HEK293T (cell line): Measurements from ENCODE around the gene SMC1B.
"Not testable (repeated sequence)": the region's sequence is repeated elsewhere in the genome, so short reads cannot be mapped to it uniquely, and the experiment has no call there.

Experiments
- ARNT ChIP-seq: fragments of 450-650 bp; IDR thresholded peaks from 2 replicates; pipeline ENCODE4 v1.6.1; 2017; ENCODE audit warnings: mild to moderate bottlenecking
- BHLHE40 ChIP-seq: fragments of 450-650 bp; IDR thresholded peaks from 2 replicates; pipeline ENCODE4 v1.6.1; 2016; ENCODE audit warnings: mild to moderate bottlenecking, moderate library complexity, borderline replicate concordance
- CTBP1 ChIP-seq: fragments of 450-650 bp; IDR thresholded peaks from 2 replicates; pipeline ENCODE4 v1.6.1; 2016; ENCODE audit warnings: borderline replicate concordance
- ELF4 ChIP-seq: fragments of 450-650 bp; IDR thresholded peaks from 2 replicates; pipeline ENCODE4 v1.6.1; 2017; ENCODE audit warnings: antibody characterized with exemption
- FOXM1 ChIP-seq: fragments of 450-650 bp; IDR thresholded peaks from 2 replicates; pipeline ENCODE4 v1.6.1; 2017; ENCODE audit warnings: mild to moderate bottlenecking, borderline replicate concordance
- HDGF ChIP-seq: fragments of 450-650 bp; IDR thresholded peaks from 2 replicates; pipeline ENCODE4 v1.6.1; 2017; ENCODE audit warnings: antibody characterized with exemption, borderline replicate concordance
- TARDBP ChIP-seq: fragments of 450-650 bp; IDR thresholded peaks from 2 replicates; pipeline ENCODE4 v1.6.1; 2016
- ZNF384 ChIP-seq: fragments of 450-650 bp; IDR thresholded peaks from 2 replicates; pipeline ENCODE4 v1.6.1; 2016
- TF ChIP-seq, protein P1 (sequence below): fragments of 450-650 bp; IDR thresholded peaks from 2 replicates; pipeline ENCODE4 v1.6.1; 2016

DNA sequence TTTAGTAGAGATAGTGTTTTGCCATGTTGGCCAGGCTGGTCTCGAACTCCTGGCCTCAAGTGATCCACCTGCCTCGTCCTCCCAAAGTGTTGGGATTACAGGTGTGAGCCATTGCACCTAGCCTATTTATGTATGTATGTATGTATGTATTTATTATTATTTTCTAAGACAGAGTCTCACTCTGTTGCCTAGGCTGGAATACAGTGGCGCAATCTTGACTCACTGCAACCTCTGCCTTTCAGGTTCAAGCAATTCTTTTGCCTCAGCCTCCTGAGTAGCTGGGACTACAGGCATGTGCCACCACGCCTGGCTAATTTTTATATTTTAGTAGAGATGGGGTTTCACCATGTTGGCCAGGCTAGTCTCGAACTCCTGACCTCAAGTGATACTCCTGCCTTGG, 36.0 kb upstream of the SMC1B start:
- TF ChIP-seq, protein P1, sequence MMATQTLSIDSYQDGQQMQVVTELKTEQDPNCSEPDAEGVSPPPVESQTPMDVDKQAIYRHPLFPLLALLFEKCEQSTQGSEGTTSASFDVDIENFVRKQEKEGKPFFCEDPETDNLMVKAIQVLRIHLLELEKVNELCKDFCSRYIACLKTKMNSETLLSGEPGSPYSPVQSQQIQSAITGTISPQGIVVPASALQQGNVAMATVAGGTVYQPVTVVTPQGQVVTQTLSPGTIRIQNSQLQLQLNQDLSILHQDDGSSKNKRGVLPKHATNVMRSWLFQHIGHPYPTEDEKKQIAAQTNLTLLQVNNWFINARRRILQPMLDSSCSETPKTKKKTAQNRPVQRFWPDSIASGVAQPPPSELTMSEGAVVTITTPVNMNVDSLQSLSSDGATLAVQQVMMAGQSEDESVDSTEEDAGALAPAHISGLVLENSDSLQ, result not testable (repeated sequence)
- TF ChIP-seq ARNT, CTBP1, ELF4, BHLHE40, FOXM1, HDGF, TARDBP, ZNF384: not testable (repeated sequence)
